Keratinocyte (primary cell): ENCODE measurements around the gene SELPLG. TPM values are rescaled to one million over a fixed set of nuclear protein-coding genes. Genes with fewer than 3 reads are reported as not detected.

ENCODE experiments used
- DNase-seq: peaks from one replicate; pipeline ENCODE4 v3.0.0-alpha.2; 2011; ENCODE audit warnings: low read depth, missing footprints, low spot score
- FAIRE-seq: peaks from 2 replicates; lab custom pipeline; 2011; peaks lifted over from hg19 to GRCh38; lab: Jason Lieb, UNC
- H2AFZ ChIP-seq: 2 replicates; pipeline ENCODE4 v1.6.0; 2012; ENCODE audit warnings: low read length, control low read depth, inconsistent platforms; ENCODE audit not compliant: control insufficient read depth
- H3K27ac ChIP-seq: 2 replicates; pipeline ENCODE4 v1.5.1; 2011; ENCODE audit warnings: low read length; ENCODE audit not compliant: control insufficient read depth, insufficient read depth
- H3K27me3 ChIP-seq: 3 replicates; pipeline ENCODE4 v1.6.0; 2011; ENCODE audit warnings: low read length; ENCODE audit not compliant: control insufficient read depth, insufficient read depth; ENCODE audit errors: extremely low read depth
- H3K36me3 ChIP-seq, 2 experiments: 2 replicates in 1 of 2; 3 replicates in 1 of 2; pipeline ENCODE4 v1.5.1; 2011; ENCODE audit warnings: low read length in 2 of 2, mild to moderate bottlenecking in 1 of 2; ENCODE audit not compliant: control insufficient read depth in 2 of 2, insufficient read depth in 2 of 2; ENCODE audit errors: extremely low read depth in 1 of 2
- H3K4me1 ChIP-seq: 3 replicates; pipeline ENCODE4 v1.5.1; 2011; ENCODE audit warnings: low read length; ENCODE audit not compliant: control insufficient read depth, insufficient read depth; ENCODE audit errors: extremely low read depth
- H3K4me2 ChIP-seq: 3 replicates; pipeline ENCODE4 v1.6.0; 2011; ENCODE audit warnings: low read depth, low read length; ENCODE audit not compliant: control insufficient read depth, insufficient read depth; ENCODE audit errors: extremely low read depth
- H3K4me3 ChIP-seq, 3 experiments: fragments of 200-600 bp in 1 of 3; sonication (generic) in 1 of 3; 2 replicates in 2 of 3; 3 replicates in 1 of 3; pipeline ENCODE4 v1.5.1; 2011 to 2016; ENCODE audit warnings: low read length in 3 of 3, mild to moderate bottlenecking in 3 of 3, control low read depth in 2 of 3, inconsistent platforms in 1 of 3, low read depth in 1 of 3, mixed read lengths in 1 of 3, mixed run types in 1 of 3, moderate library complexity in 1 of 3; ENCODE audit not compliant: control insufficient read depth in 2 of 3, insufficient read depth in 2 of 3; ENCODE audit errors: extremely low read depth in 1 of 3
- H3K79me2 ChIP-seq: 2 replicates; pipeline ENCODE4 v1.6.0; 2012; ENCODE audit warnings: low read length; ENCODE audit not compliant: control insufficient read depth, insufficient read depth
- H3K9ac ChIP-seq: 3 replicates; pipeline ENCODE4 v1.6.0; 2011; ENCODE audit warnings: low read length; ENCODE audit not compliant: control insufficient read depth, insufficient read depth; ENCODE audit errors: extremely low read depth
- H3K9me1 ChIP-seq: 3 replicates; pipeline ENCODE4 v1.6.0; 2011; ENCODE audit warnings: low read length; ENCODE audit not compliant: control insufficient read depth, insufficient read depth; ENCODE audit errors: extremely low read depth
- H3K9me3 ChIP-seq: 2 replicates; pipeline ENCODE4 v1.5.1; 2012; ENCODE audit warnings: low read depth, low read length; ENCODE audit not compliant: control insufficient read depth
- H4K20me1 ChIP-seq: 3 replicates; pipeline ENCODE4 v1.6.0; 2011; ENCODE audit warnings: low read length; ENCODE audit not compliant: control insufficient read depth, insufficient read depth; ENCODE audit errors: extremely low read depth
- CTCF ChIP-seq, 3 experiments: IDR thresholded peaks in 1 of 3; conservative IDR thresholded peaks in 1 of 3; optimal IDR thresholded peaks in 1 of 3; 2 replicates in 2 of 3; 3 replicates in 1 of 3; pipeline versions ENCODE3 to v1.5.1; 2011; ENCODE audit warnings: low read length in 3 of 3, mild to moderate bottlenecking in 3 of 3, moderate library complexity in 2 of 3, control low read depth in 1 of 3, inconsistent platforms in 1 of 3; ENCODE audit not compliant: insufficient read depth in 2 of 3; ENCODE audit errors: extremely low read depth in 1 of 3
- EZH2 ChIP-seq: IDR thresholded peaks from one replicate; pipeline ENCODE4 v1.6.1; 2012; ENCODE audit warnings: inconsistent platforms, mild to moderate bottlenecking, low read length, moderate library complexity
- dilution Hi-C: fragments of 300-500 bp; cut with MboI; formaldehyde crosslinking; loops from one replicate; pipeline ENCODE4 v1.7.0; 2020; ENCODE audit warnings: low sequenced_read_pairs; ENCODE audit not compliant: extremely low pct_ligation_motif_present
- polyA plus RNA-seq, 5 experiments: library from polyadenylated mRNA; depleted of rRNA in 3 of 5; stranded (reverse) in 3 of 5; stranded (forward) in 1 of 5; unstranded in 1 of 5; fragments of >200 nt; gene quantifications; 1 replicate in 1 of 5; 2 replicates in 3 of 5; 3 replicates in 1 of 5; pipeline versions ENCODE4 v1.2.1 to v1.2.3, GENCODE V29; 2011 to 2012; ENCODE audit warnings: missing spikeins in 2 of 5, low read depth in 1 of 5, low replicate concordance in 1 of 5

Gene SELPLG
- polyA plus RNA-seq, 1 donor (not counting 4 experiments of a cell fraction or from before 2014, with no cell fraction given): 0.80 TPM

DNA sequence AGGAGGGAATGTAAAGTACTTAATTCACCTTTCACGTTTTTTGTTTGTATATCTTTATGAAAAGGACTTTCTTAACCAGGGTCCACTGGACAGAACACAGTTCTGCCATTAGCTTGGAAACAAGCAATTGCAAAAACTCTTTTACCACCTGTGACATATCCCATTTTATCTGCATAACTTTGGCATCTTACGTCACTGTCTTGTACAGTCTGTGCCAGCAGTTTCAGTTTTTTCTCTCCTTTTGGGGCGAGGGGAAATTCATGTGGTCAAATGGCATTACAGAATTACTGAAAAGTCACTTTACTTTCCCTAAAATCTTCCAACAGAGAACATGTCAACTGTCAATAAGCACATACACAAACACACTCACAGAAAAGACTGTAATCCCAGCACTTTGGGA lies 43.7 kb upstream of the SELPLG start:
- Histone ChIP-seq H3K9me3 (no peaks in the 10 kb centered on the region), H3K9me1 (no peaks in the 10 kb centered on the region), H3K79me2 (peaks cover 85% of the 10 kb centered on the region), H3K36me3 (peaks cover 8 to 16% of the 10 kb centered on the region in 2 experiments), H3K4me2 (no peak overlapping the region), H4K20me1 (no peaks in the 10 kb centered on the region), H3K27me3 (no peaks in the 10 kb centered on the region), H3K4me1 (no peaks in the 10 kb centered on the region), H3K4me3 (no peak overlapping the region), H2AFZ (no peak overlapping the region), H3K9ac (no peak overlapping the region), H3K27ac (no peak overlapping the region)
- FAIRE-seq (no peak), DNase-seq (no peak)
- TF ChIP-seq EZH2: no peak
- TF ChIP-seq CTCF (optimal IDR thresholded peaks at IDR 0.05 in 1 of 3, IDR thresholded peaks at IDR 0.05 in 1 of 3, conservative IDR thresholded peaks at IDR 0.05 in 1 of 3; ENCODE audit: extremely low read depth in 1 of 3, insufficient read depth in 2 of 3, low read length in 3 of 3): no peak
- dilution Hi-C loops: no loop called here

DNA sequence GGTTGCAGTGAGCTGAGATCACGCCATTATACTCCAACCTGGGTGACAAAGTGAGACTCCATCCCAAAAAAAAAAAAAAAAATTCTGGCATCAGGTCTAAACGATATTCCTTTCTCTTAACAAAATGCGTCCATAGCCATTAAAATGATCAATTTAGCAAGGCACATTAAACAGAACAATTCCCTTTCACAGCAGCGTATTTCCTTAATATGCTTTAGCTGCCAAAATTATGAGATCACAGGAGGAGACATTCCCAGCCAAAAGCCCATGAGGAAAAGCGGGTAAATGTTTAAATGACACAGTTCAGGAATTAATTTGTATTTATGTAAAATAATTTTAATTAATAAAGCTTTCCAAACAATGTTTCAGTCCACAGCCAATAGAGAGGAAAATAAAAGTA lies 43.0 kb upstream of the SELPLG start:
- TF ChIP-seq CTCF (optimal IDR thresholded peaks at IDR 0.05 in 1 of 3, IDR thresholded peaks at IDR 0.05 in 1 of 3, conservative IDR thresholded peaks at IDR 0.05 in 1 of 3; ENCODE audit: extremely low read depth in 1 of 3, insufficient read depth in 2 of 3, low read length in 3 of 3): no peak
- TF ChIP-seq EZH2: no peak
- Histone ChIP-seq H3K9me3 (no peaks in the 10 kb centered on the region), H3K4me2 (no peak overlapping the region), H2AFZ (no peak overlapping the region), H3K4me3 (no peak overlapping the region), H4K20me1 (peaks cover 3% of the 10 kb centered on the region), H3K36me3 (peaks cover 8 to 16% of the 10 kb centered on the region in 2 experiments), H3K79me2 (peaks cover 85% of the 10 kb centered on the region), H3K27me3 (no peaks in the 10 kb centered on the region), H3K9ac (no peak overlapping the region), H3K27ac (no peak overlapping the region), H3K4me1 (no peaks in the 10 kb centered on the region), H3K9me1 (no peaks in the 10 kb centered on the region)
- DNase-seq: no peak
- dilution Hi-C loops: no loop called here
- FAIRE-seq: no peak
